ENCODE data around the gene SLC22A5. TPM values are rescaled to one million over a fixed set of nuclear protein-coding genes. Genes with fewer than 3 reads are reported as not detected.

The SLC22A5 gene
- total and polyA plus RNA-seq, 2 donors (not counting 1 experiment from before 2014, with no cell fraction given): 5.7 to 12.9 TPM

- peaks cover 67% of the 10 kb centered on the region for H3K4me1 Mint-ChIP-seq
- no peaks in the 10 kb centered on the region for H3K27me3 Mint-ChIP-seq
- Histone ChIP-seq H3K27ac (ENCODE audit: low read length in 2 of 2) (peak overlapping the region in 1 of 2 donors; percentile 44), H2AFZ (ENCODE audit: insufficient read depth, low read depth, low read length, poor library complexity, severe bottlenecking) (no peak overlapping the region), H3K4me2 (replicated peaks; ENCODE audit: low read depth, low read length, poor library complexity, severe bottlenecking) (no peak overlapping the region), H3K27me3 (replicated peaks in 1 of 4; ENCODE audit: control extremely low read depth in 1 of 4, control insufficient read depth in 3 of 4, insufficient read depth in 4 of 4, low read length in 3 of 4) (no peaks in the 10 kb centered on the region), H3K9me3 (ENCODE audit: control extremely low read depth in 1 of 3, control insufficient read depth in 2 of 3, insufficient read depth in 1 of 3, low read length in 2 of 3) (no peaks in the 10 kb centered on the region), H4K20me1 (ENCODE audit: control insufficient read depth, insufficient read depth, low read length, poor library complexity, severe bottlenecking) (peaks cover 69% of the 10 kb centered on the region), H3K9ac (ENCODE audit: low read length) (no peak overlapping the region), H3K4me3 (ENCODE audit: control extremely low read depth in 1 of 5, extremely low read depth in 1 of 5, insufficient read depth in 1 of 5, low read depth in 2 of 5, low read length in 4 of 5) (no peak overlapping the region), H3K36me3 (replicated peaks in 1 of 2; ENCODE audit: control extremely low read depth in 1 of 2, control insufficient read depth in 1 of 2, extremely low read depth in 1 of 2, insufficient read depth in 2 of 2, low read length in 1 of 2) (peaks cover 2 to 32% of the 10 kb centered on the region in 2 experiments), H3K4me1 (ENCODE audit: control insufficient read depth in 2 of 2, insufficient read depth in 2 of 2, low read length in 2 of 2) (peaks cover 22 to 48% of the 10 kb centered on the region in 2 donors), H3K79me2 (ENCODE audit: control insufficient read depth, insufficient read depth, low read length) (peaks cover 98% of the 10 kb centered on the region)
- H3K9me3 Mint-ChIP-seq (ENCODE audit: insufficient read depth): no peaks in the 10 kb centered on the region
- CTCF ChIA-PET: interaction anchor here (0.8 to 5.6 kb wide), 8 partner anchors 8 to 63 kb away, joined by 3 to 43 read pairs (median 4); no protein-coding TSS in a partner anchor
- DNase-seq: no peak
- no peak for ATAC-seq (ENCODE audit: low read depth)
- 97% methylated on average over 4 of the region's 4 CpGs for WGBS (ENCODE audit: insufficient coverage)
- H3K27ac Mint-ChIP-seq: peak overlapping the region; percentile 10
- intact Hi-C loops (cut with micrococcal nuclease): no loop called here
- H3K4me3 Mint-ChIP-seq: no peak overlapping the region
- TF ChIP-seq, protein P1, sequence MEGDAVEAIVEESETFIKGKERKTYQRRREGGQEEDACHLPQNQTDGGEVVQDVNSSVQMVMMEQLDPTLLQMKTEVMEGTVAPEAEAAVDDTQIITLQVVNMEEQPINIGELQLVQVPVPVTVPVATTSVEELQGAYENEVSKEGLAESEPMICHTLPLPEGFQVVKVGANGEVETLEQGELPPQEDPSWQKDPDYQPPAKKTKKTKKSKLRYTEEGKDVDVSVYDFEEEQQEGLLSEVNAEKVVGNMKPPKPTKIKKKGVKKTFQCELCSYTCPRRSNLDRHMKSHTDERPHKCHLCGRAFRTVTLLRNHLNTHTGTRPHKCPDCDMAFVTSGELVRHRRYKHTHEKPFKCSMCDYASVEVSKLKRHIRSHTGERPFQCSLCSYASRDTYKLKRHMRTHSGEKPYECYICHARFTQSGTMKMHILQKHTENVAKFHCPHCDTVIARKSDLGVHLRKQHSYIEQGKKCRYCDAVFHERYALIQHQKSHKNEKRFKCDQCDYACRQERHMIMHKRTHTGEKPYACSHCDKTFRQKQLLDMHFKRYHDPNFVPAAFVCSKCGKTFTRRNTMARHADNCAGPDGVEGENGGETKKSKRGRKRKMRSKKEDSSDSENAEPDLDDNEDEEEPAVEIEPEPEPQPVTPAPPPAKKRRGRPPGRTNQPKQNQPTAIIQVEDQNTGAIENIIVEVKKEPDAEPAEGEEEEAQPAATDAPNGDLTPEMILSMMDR (IDR thresholded peaks at IDR 0.05): no peak
- no peak for TF ChIP-seq EZH2 (IDR thresholded peaks at IDR 0.05; ENCODE audit: borderline replicate concordance, insufficient read depth, low read depth, low read length, poor library complexity, severe bottlenecking)
- POLR2A ChIA-PET: interaction anchor here (1.0 to 1.3 kb wide), 2 partner anchors 17 to 29 kb away, joined by 3 to 4 read pairs; no protein-coding TSS in a partner anchor
Measured at GRCh38 chr5:132438917-132439316, 69.4 kb downstream of the SLC22A5 start.

- DNase-seq: no peak
- WGBS (ENCODE audit: insufficient coverage): 69% methylated on average over 5 of the region's 7 CpGs
- Histone ChIP-seq H3K9ac (ENCODE audit: low read length) (no peak overlapping the region), H3K27me3 (replicated peaks in 1 of 4; ENCODE audit: control extremely low read depth in 1 of 4, control insufficient read depth in 3 of 4, insufficient read depth in 4 of 4, low read length in 3 of 4) (no peaks in the 10 kb centered on the region), H3K4me1 (ENCODE audit: control insufficient read depth in 2 of 2, insufficient read depth in 2 of 2, low read length in 2 of 2) (peaks cover 22 to 52% of the 10 kb centered on the region in 2 donors), H3K4me3 (ENCODE audit: control extremely low read depth in 1 of 5, extremely low read depth in 1 of 5, insufficient read depth in 1 of 5, low read depth in 2 of 5, low read length in 4 of 5) (no peak overlapping the region), H4K20me1 (ENCODE audit: control insufficient read depth, insufficient read depth, low read length, poor library complexity, severe bottlenecking) (peaks cover 70% of the 10 kb centered on the region), H3K9me3 (ENCODE audit: control extremely low read depth in 1 of 3, control insufficient read depth in 2 of 3, insufficient read depth in 1 of 3, low read length in 2 of 3) (no peaks in the 10 kb centered on the region), H3K4me2 (replicated peaks; ENCODE audit: low read depth, low read length, poor library complexity, severe bottlenecking) (no peak overlapping the region), H3K79me2 (ENCODE audit: control insufficient read depth, insufficient read depth, low read length) (peaks cover 98% of the 10 kb centered on the region), H3K36me3 (replicated peaks in 1 of 2; ENCODE audit: control extremely low read depth in 1 of 2, control insufficient read depth in 1 of 2, extremely low read depth in 1 of 2, insufficient read depth in 2 of 2, low read length in 1 of 2) (peaks cover 2 to 36% of the 10 kb centered on the region in 2 experiments), H3K27ac (ENCODE audit: low read length in 2 of 2) (no peak overlapping the region), H2AFZ (ENCODE audit: insufficient read depth, low read depth, low read length, poor library complexity, severe bottlenecking) (no peak overlapping the region)
- Mint-ChIP-seq H3K27me3 (no peaks in the 10 kb centered on the region), H3K9me3 (ENCODE audit: insufficient read depth) (no peaks in the 10 kb centered on the region), H3K27ac (no peak overlapping the region), H3K4me3 (no peak overlapping the region), H3K4me1 (peaks cover 67% of the 10 kb centered on the region)
- TF ChIP-seq EZH2 (IDR thresholded peaks at IDR 0.05; ENCODE audit: borderline replicate concordance, insufficient read depth, low read depth, low read length, poor library complexity, severe bottlenecking): no peak
- intact Hi-C loops (cut with micrococcal nuclease): no loop called here
- ChIA-PET POLR2A (interaction anchor here (1.3 kb wide), 2 partner anchors 11 to 16 kb away, joined by 3 to 4 read pairs; no protein-coding TSS in a partner anchor), CTCF (interaction anchor here (1.0 to 5.6 kb wide), 3 partner anchors 13 to 19 kb away, joined by 3 to 43 read pairs (median 15); no protein-coding TSS in a partner anchor)
- ATAC-seq (ENCODE audit: low read depth): no peak
Measured at GRCh38 chr5:132439521-132440089, 70.1 kb downstream of the SLC22A5 start.
